CD14-positive monocyte (primary cell): ENCODE measurements around the gene PHLDA3. TPM values are rescaled to one million over a fixed set of nuclear protein-coding genes. Genes with fewer than 3 reads are reported as not detected.

Source experiments
- DNase-seq, 3 donors: peaks; one replicate each; pipeline ENCODE4 v3.0.0-alpha.2; 2011 to 2022
- H2AFZ ChIP-seq: 2 replicates; pipeline ENCODE4 v1.6.0; 2012; ENCODE audit warnings: mild to moderate bottlenecking, low read depth, low read length, inconsistent platforms; ENCODE audit not compliant: insufficient read depth, poor library complexity, severe bottlenecking
- H3K27ac ChIP-seq, 2 donors: 1 replicate in 1 of 2; 2 replicates in 1 of 2; pipeline ENCODE4 v1.5.1; 2012 to 2013; ENCODE audit warnings: low read length in 2 of 2, control low read depth in 1 of 2, inconsistent platforms in 1 of 2, low read depth in 1 of 2, mild to moderate bottlenecking in 1 of 2
- H3K27me3 ChIP-seq, 2 donors: one replicate each; pipeline versions ENCODE4 v1.6.0 to v1.6.1; 2011 to 2013; ENCODE audit warnings: low read length in 2 of 2; ENCODE audit not compliant: control insufficient read depth in 2 of 2, insufficient read depth in 2 of 2
- H3K36me3 ChIP-seq, 2 donors: replicated peaks in 1 of 2; 1 replicate in 1 of 2; 2 replicates in 1 of 2; pipeline versions ENCODE4 v1.5.1 to v1.6.1; 2012 to 2013; ENCODE audit warnings: low read length in 2 of 2, control low read depth in 1 of 2, inconsistent platforms in 1 of 2, mild to moderate bottlenecking in 1 of 2; ENCODE audit not compliant: insufficient read depth in 2 of 2, control insufficient read depth in 1 of 2
- H3K4me1 ChIP-seq, 2 donors: 1 replicate in 1 of 2; 2 replicates in 1 of 2; pipeline versions ENCODE4 v1.5.1 to v1.6.1; 2012 to 2013; ENCODE audit warnings: low read length in 2 of 2, control low read depth in 1 of 2, inconsistent platforms in 1 of 2, mild to moderate bottlenecking in 1 of 2, moderate library complexity in 1 of 2; ENCODE audit not compliant: insufficient read depth in 2 of 2, control insufficient read depth in 1 of 2
- H3K4me2 ChIP-seq: replicated peaks from 2 replicates; pipeline ENCODE3; 2012; ENCODE audit warnings: low read length, moderate library complexity, mild to moderate bottlenecking; ENCODE audit not compliant: poor library complexity, severe bottlenecking; ENCODE audit errors: extremely low read depth
- H3K4me3 ChIP-seq, 3 experiments: fragments of 200-600 bp in 1 of 3; sonication (generic) in 1 of 3; replicated peaks in 1 of 3; 1 replicate in 2 of 3; 2 replicates in 1 of 3; pipeline ENCODE4 v1.5.1; 2011 to 2013; ENCODE audit warnings: low read length in 3 of 3, mild to moderate bottlenecking in 3 of 3, control low read depth in 2 of 3, low read depth in 2 of 3, inconsistent platforms in 1 of 3, moderate library complexity in 1 of 3
- H3K79me2 ChIP-seq: 2 replicates; pipeline ENCODE4 v1.6.0; 2012; ENCODE audit warnings: mild to moderate bottlenecking, control low read depth, inconsistent platforms, low read length, moderate library complexity; ENCODE audit not compliant: insufficient read depth
- H3K9ac ChIP-seq: 2 replicates; pipeline ENCODE4 v1.6.0; 2017; ENCODE audit warnings: low read length, mild to moderate bottlenecking; ENCODE audit not compliant: insufficient read depth, poor library complexity, severe bottlenecking
- H3K9me3 ChIP-seq, 2 donors: replicated peaks in 1 of 2; 1 replicate in 1 of 2; 2 replicates in 1 of 2; pipeline versions ENCODE4 v1.5.1 to v1.6.1; 2012 to 2013; ENCODE audit warnings: low read length in 2 of 2, control low read depth in 1 of 2; ENCODE audit not compliant: control insufficient read depth in 1 of 2, insufficient read depth in 1 of 2
- H4K20me1 ChIP-seq: 2 replicates; pipeline ENCODE4 v1.6.0; 2012; ENCODE audit warnings: mild to moderate bottlenecking, low read length, control low read depth, moderate library complexity; ENCODE audit not compliant: insufficient read depth
- H3K27ac Mint-ChIP-seq, 7 donors: one replicate each; pipeline ENCODE4 v1.8.0; 2020; ENCODE audit warnings: mild to moderate bottlenecking in 7 of 7, mixed read lengths in 7 of 7, moderate library complexity in 6 of 7, inconsistent platforms in 2 of 7
- H3K27me3 Mint-ChIP-seq, 3 donors: one replicate each; pipeline ENCODE4 v1.8.0; 2021 to 2022; ENCODE audit warnings: low read depth in 3 of 3, mild to moderate bottlenecking in 3 of 3, mixed read lengths in 3 of 3, moderate library complexity in 3 of 3, inconsistent platforms in 1 of 3
- H3K36me3 Mint-ChIP-seq, 2 donors: one replicate each; pipeline ENCODE4 v1.8.0; 2020; ENCODE audit warnings: mixed read lengths in 2 of 2, inconsistent platforms in 1 of 2, mild to moderate bottlenecking in 1 of 2
- H3K4me1 Mint-ChIP-seq: one replicate; pipeline ENCODE4 v1.8.0; 2020; ENCODE audit warnings: mild to moderate bottlenecking, mixed read lengths
- H3K4me3 Mint-ChIP-seq, 2 donors: one replicate each; pipeline ENCODE4 v1.8.0; 2020; ENCODE audit warnings: mild to moderate bottlenecking in 2 of 2, mixed read lengths in 2 of 2, moderate library complexity in 1 of 2
- H3K9me3 Mint-ChIP-seq, 7 donors: one replicate each; pipeline ENCODE4 v1.8.0; 2020 to 2022; ENCODE audit warnings: mixed read lengths in 7 of 7, mild to moderate bottlenecking in 6 of 7, moderate library complexity in 6 of 7, inconsistent platforms in 2 of 7
- CTCF ChIP-seq: fragments of 200-600 bp; IDR thresholded peaks from one replicate; pipeline ENCODE4 v1.8.0; 2022; ENCODE audit warnings: antibody characterized with exemption, mild to moderate bottlenecking
- WGBS: methylation state at CpG from one replicate; pipeline ENCODE4 v1.1.5; 2013; ENCODE audit warnings: missing lambda C conversion rate; ENCODE audit not compliant: insufficient coverage; 5-methylcytosine and 5-hydroxymethylcytosine counted together
- intact Hi-C, 2 donors: fragments of 100-400 bp; cut with micrococcal nuclease; formaldehyde crosslinking; loops; one replicate each; pipeline versions ENCODE4 v1.15.0 to v1.15.1; 2023
- polyA plus RNA-seq, 3 donors: library from polyadenylated mRNA; depleted of rRNA in 1 of 3; unstranded in 2 of 3; stranded (reverse) in 1 of 3; fragments of 300-500 nt in 2 of 3; fragments of >200 nt in 1 of 3; fragmentation: Illumina TruSeq in 2 of 3; gene quantifications; 1 replicate in 2 of 3; 2 replicates in 1 of 3; pipeline ENCODE4 v1.2.3, GENCODE V29; 2012 to 2021

PHLDA3 gene
- polyA plus RNA-seq, 3 donors: 0.08 TPM; not detected in 2

DNA sequence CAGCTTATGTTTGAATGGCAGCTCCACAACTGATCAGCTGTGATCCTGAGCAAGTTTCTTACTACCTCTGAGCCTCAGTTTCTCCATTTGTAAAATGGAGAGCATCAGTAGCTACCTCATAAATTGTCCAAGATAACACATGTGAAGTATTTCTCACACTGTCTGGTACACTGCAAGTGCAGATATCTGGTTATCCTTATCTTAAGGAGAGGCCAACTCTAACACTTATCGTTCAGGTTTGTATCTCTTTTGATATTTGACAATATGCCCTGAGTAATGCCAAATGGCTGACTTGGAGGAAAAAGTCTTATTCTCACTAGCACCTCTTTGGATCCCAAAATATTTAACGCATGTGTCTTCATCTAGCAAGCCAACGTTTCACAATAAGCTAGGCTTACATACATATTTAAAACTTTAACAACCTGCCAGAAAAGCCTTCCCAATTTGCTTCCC is 35.2 kb upstream of the PHLDA3 start:
- Histone ChIP-seq H3K4me3 (no peak overlapping the region), H3K27me3 (no peaks in the 10 kb centered on the region), H3K79me2 (peaks cover 75% of the 10 kb centered on the region), H2AFZ (no peak overlapping the region), H3K9me3 (no peaks in the 10 kb centered on the region), H3K9ac (no peak overlapping the region), H3K4me1 (peaks cover 32 to 38% of the 10 kb centered on the region in 2 donors), H3K27ac (no peak overlapping the region), H3K4me2 (no peak overlapping the region), H4K20me1 (peaks cover 59% of the 10 kb centered on the region), H3K36me3 (peaks cover 0 to 33% of the 10 kb centered on the region in 2 donors)
- intact Hi-C loops: no loop called here
- no peak for DNase-seq
- Mint-ChIP-seq H3K27ac (no peak overlapping the region), H3K9me3 (no peaks in the 10 kb centered on the region), H3K27me3 (no peaks in the 10 kb centered on the region), H3K4me3 (no peak overlapping the region), H3K36me3 (peaks cover 15 to 24% of the 10 kb centered on the region in 2 donors), H3K4me1 (peaks cover 49% of the 10 kb centered on the region)
- no peak for TF ChIP-seq CTCF
- WGBS: 100% methylated on average over 1 of the region's 3 CpGs

- H3K27ac Mint-ChIP-seq: no peak overlapping the region
- 79% methylated on average over 11 of the region's 13 CpGs for WGBS
- H3K9me3 Mint-ChIP-seq: no peaks in the 10 kb centered on the region
- DNase-seq: no peak
- peaks cover 17 to 30% of the 10 kb centered on the region in 2 donors for H3K36me3 Mint-ChIP-seq
- H3K9ac ChIP-seq: no peak overlapping the region
- H3K4me3 Mint-ChIP-seq: no peak overlapping the region
- H3K27ac ChIP-seq: no peak overlapping the region
- H3K79me2 ChIP-seq: peaks cover 81% of the 10 kb centered on the region
- peaks cover 65% of the 10 kb centered on the region for H4K20me1 ChIP-seq
- TF ChIP-seq CTCF: no peak
- H3K4me2 ChIP-seq: no peak overlapping the region
- intact Hi-C loops: loop anchor here in 1 of 2 donors (2.0 kb wide), 1 partner anchor 15 kb away; no protein-coding TSS in a partner anchor
- H3K27me3 Mint-ChIP-seq: no peaks in the 10 kb centered on the region
- no peaks in the 10 kb centered on the region for H3K27me3 ChIP-seq
- no peak overlapping the region for H3K4me3 ChIP-seq
- peaks cover 0 to 39% of the 10 kb centered on the region in 2 donors for H3K36me3 ChIP-seq
- peaks cover 32 to 36% of the 10 kb centered on the region in 2 donors for H3K4me1 ChIP-seq
- H2AFZ ChIP-seq: no peak overlapping the region
- peaks cover 47% of the 10 kb centered on the region for H3K4me1 Mint-ChIP-seq
- H3K9me3 ChIP-seq: no peaks in the 10 kb centered on the region
These were observed 34.6 kb upstream of the PHLDA3 start for GRCh38 chr1:201503397-201504176.
